A673 (cell line): Measurements from ENCODE around the gene PLEKHF1. TPM values are rescaled to one million over a fixed set of nuclear protein-coding genes. Genes with fewer than 3 reads are reported as not detected.

ENCODE experiments used
- BruUV-seq: library from RNA; stranded (reverse); fragments of 400-500 nt; replicated peaks from 2 replicates; lab custom pipeline; 2021; lab: Mats Ljungman, UMichigan
- CTCF ChIA-PET: fragments of 300-600 bp; sonication (Branson Sonifier 250); formaldehyde crosslinking; loops from one replicate; lab custom pipeline; 2022; ENCODE audit warnings: antibody characterized with exemption; lab: Charles Lee
- POLR2A ChIA-PET: fragments of 300-600 bp; sonication (Branson Sonifier 250); formaldehyde crosslinking; loops from one replicate; lab custom pipeline; 2022; ENCODE audit warnings: antibody characterized with exemption; ENCODE audit not compliant: low non-redundant PET; lab: Charles Lee
- DNase-seq: peaks from one replicate; pipeline ENCODE4 v3.0.0-alpha.2; 2015; ENCODE audit warnings: low spot score
- H3K27ac ChIP-seq: fragments of 200-600 bp; sonication (generic); 2 replicates; pipeline ENCODE4 v1.5.1; 2016; ENCODE audit warnings: mixed run types, low read depth, mild to moderate bottlenecking, mixed read lengths, antibody characterized with exemption, low read length; ENCODE audit not compliant: poor library complexity, severe bottlenecking
- H3K27me3 ChIP-seq: fragments of 200-600 bp; sonication (generic); replicated peaks from 2 replicates; pipeline ENCODE4 v1.6.1; 2017; ENCODE audit warnings: mixed run types, low read depth, mild to moderate bottlenecking, mixed read lengths, antibody characterized with exemption, low read length; ENCODE audit not compliant: insufficient read depth, poor library complexity
- H3K36me3 ChIP-seq: fragments of 200-600 bp; sonication (generic); 2 replicates; pipeline ENCODE4 v1.6.1; 2016; ENCODE audit warnings: mixed run types, mild to moderate bottlenecking, mixed read lengths, antibody characterized with exemption, low read length; ENCODE audit not compliant: insufficient read depth, poor library complexity, severe bottlenecking
- H3K4me1 ChIP-seq: fragments of 200-600 bp; sonication (generic); 2 replicates; pipeline ENCODE4 v1.6.1; 2017; ENCODE audit warnings: mixed run types, mild to moderate bottlenecking, mixed read lengths, antibody characterized with exemption, low read length; ENCODE audit not compliant: insufficient read depth, poor library complexity, severe bottlenecking
- H3K4me3 ChIP-seq: fragments of 200-600 bp; sonication (generic); 2 replicates; pipeline ENCODE4 v1.5.1; 2016; ENCODE audit warnings: low read depth, mixed run types, mild to moderate bottlenecking, mixed read lengths, low read length; ENCODE audit not compliant: poor library complexity, severe bottlenecking
- H3K9me3 ChIP-seq: fragments of 200-600 bp; sonication (generic); 2 replicates; pipeline ENCODE4 v1.6.1; 2016; ENCODE audit warnings: mixed run types, low read depth, mild to moderate bottlenecking, mixed read lengths, antibody characterized with exemption, low read length; ENCODE audit not compliant: poor library complexity, severe bottlenecking
- CTCF ChIP-seq: fragments of 300-800, 200-600 bp; sonication (generic); conservative IDR thresholded peaks from 2 replicates; pipeline ENCODE4 v1.5.1; 2017; ENCODE audit warnings: low read depth, mild to moderate bottlenecking, antibody characterized with exemption, low read length, moderate library complexity, mixed read lengths
- EZH2 ChIP-seq: fragments of 200-600 bp; sonication (generic); IDR thresholded peaks from 2 replicates; pipeline ENCODE4 v1.6.1; 2017; ENCODE audit warnings: borderline replicate concordance, low read depth, mild to moderate bottlenecking, mixed read lengths, antibody characterized with exemption, low read length; ENCODE audit not compliant: poor library complexity, severe bottlenecking
- intact Hi-C: fragments of 100-400 bp; cut with micrococcal nuclease; formaldehyde crosslinking; loops from one replicate; pipeline ENCODE4 v1.10.0; 2022; ENCODE audit not compliant: unreplicated experiment
- total RNA-seq: library from RNA; stranded (reverse); gene quantifications from 2 replicates; pipeline ENCODE4 v1.2.3, GENCODE V29; 2021

The PLEKHF1 gene
- total RNA-seq, 1 experiment from 2014 or later: not detected

- H3K4me3 ChIP-seq: no peak overlapping the region
- DNase-seq: no peak
- BruUV-seq: no TSS peak
- CTCF ChIA-PET: no interaction called here
- peaks cover 12% of the 10 kb centered on the region for H3K36me3 ChIP-seq
- POLR2A ChIA-PET: no interaction called here
- no peaks in the 10 kb centered on the region for H3K4me1 ChIP-seq
- H3K27ac ChIP-seq: no peak overlapping the region
- no peaks in the 10 kb centered on the region for H3K9me3 ChIP-seq
- TF ChIP-seq CTCF (no peak), EZH2 (no peak)
- H3K27me3 ChIP-seq: no peaks in the 10 kb centered on the region
- intact Hi-C loops: no loop called here
Measured at GRCh38 chr19:29704562-29705558, 39.6 kb downstream of the PLEKHF1 start.

GRCh38 chr19:29705706-29706105 is 40.4 kb downstream of the PLEKHF1 start:
- no peak overlapping the region for H3K27ac ChIP-seq
- ChIA-PET CTCF (interaction anchor here (1.2 kb wide), 1 partner anchor 11 kb away, joined by 3 read pairs; no protein-coding TSS in a partner anchor), POLR2A (no interaction called here)
- no peaks in the 10 kb centered on the region for H3K9me3 ChIP-seq
- no peak for DNase-seq
- H3K36me3 ChIP-seq: peaks cover 12% of the 10 kb centered on the region
- H3K27me3 ChIP-seq: no peaks in the 10 kb centered on the region
- no TSS peak for BruUV-seq
- TF ChIP-seq CTCF (no peak), EZH2 (no peak)
- no peaks in the 10 kb centered on the region for H3K4me1 ChIP-seq
- intact Hi-C loops: no loop called here
- H3K4me3 ChIP-seq: no peak overlapping the region

GRCh38 chr19:29706635-29707034 is 41.4 kb downstream of the PLEKHF1 start:
- no peak overlapping the region for H3K4me3 ChIP-seq
- ChIA-PET POLR2A (no interaction called here), CTCF (interaction anchor here (1.2 kb wide), 1 partner anchor 10 kb away, joined by 3 read pairs; no protein-coding TSS in a partner anchor)
- H3K27me3 ChIP-seq: no peaks in the 10 kb centered on the region
- H3K9me3 ChIP-seq: no peaks in the 10 kb centered on the region
- H3K4me1 ChIP-seq: no peaks in the 10 kb centered on the region
- H3K36me3 ChIP-seq: peaks cover 12% of the 10 kb centered on the region
- H3K27ac ChIP-seq: no peak overlapping the region
- no TSS peak for BruUV-seq
- DNase-seq: no peak
- intact Hi-C loops: no loop called here
- TF ChIP-seq CTCF (no peak), EZH2 (no peak)
